C1 segment of cervical spinal cord (tissue), 14 donors: ENCODE data around the gene COPB1.
A peak's percentile ranks its signal among the peaks of the same experiment; 100 is the strongest.

ENCODE experiments used
- DNase-seq, 14 donors: peaks; one replicate each; lab custom pipeline; 2025; lab: John Stamatoyannopoulos, UW

The COPB1 gene

GRCh38 chr11:14435717-14436512 is 63.7 kb downstream of the COPB1 start:
- DNase-seq = no peak

- no peak for DNase-seq
Measured at GRCh38 chr11:14425621-14426020, 74.0 kb downstream of the COPB1 start.

- no peak for DNase-seq
Measured at GRCh38 chr11:14424096-14424495, 75.5 kb downstream of the COPB1 start.

- DNase-seq = no peak
Measured at GRCh38 chr11:14423633-14424032, 76.0 kb downstream of the COPB1 start.

GRCh38 chr11:14422814-14423182 is 76.8 kb downstream of the COPB1 start:
- DNase-seq = no peak

DNA sequence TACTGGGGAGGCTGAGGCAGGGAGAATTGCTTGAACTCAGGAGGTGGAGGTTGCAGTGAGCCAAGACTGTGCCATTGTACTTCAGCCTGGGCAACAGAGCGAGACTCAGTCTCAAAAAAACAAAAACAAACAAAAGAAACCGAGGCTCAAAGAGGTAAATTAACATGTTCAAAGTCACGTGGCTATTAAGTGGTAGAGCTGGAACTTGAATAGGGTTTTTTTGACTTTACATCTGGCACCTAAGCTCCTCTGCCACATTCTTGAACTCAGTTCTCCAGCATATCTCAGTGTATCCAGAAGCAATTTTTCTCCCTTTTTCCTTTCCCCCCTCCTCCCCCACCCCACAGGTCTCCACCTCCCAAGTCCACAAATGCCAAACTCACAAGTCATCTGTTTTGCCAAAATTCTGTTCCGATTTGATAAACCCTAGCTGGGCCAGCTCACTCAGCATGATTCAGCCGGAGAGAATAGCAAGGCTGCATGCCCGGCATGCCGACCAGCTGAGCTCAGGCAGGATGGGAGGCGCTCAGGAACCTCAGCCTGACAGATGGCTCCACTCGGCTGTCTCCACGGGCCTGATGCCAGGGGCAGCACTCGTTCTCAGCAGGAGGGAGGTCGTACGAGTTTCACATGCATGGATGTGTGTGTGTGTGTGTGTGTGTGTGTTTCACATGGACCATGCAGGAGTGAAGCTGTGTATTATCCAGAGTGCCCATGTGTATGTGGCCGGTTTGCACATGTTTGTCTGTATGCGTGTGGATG is 77.4 kb downstream of the COPB1 start:
- peak in 11 of 14 donors; percentile 3 to 92 (median 20) for DNase-seq

DNA sequence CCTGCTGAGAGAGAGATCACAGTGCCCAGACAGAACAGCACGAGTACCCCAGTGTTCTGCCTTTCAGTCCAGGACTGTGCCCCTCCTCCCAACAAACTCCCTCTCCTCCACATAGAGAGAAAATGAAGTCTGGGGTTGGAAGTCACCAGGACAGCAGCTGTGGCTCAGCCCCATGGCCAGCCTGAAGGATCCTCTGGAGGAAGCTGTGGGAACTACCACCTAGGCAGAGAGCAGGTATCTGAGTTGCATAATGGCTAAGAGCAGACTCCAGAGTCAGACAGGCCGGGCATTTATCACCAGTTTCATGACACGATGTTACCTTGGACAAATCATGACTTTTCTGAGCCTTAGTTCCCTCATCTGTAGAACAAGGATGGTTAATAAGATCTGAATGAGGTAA is 79.4 kb downstream of the COPB1 start:
- no peak for DNase-seq

DNA sequence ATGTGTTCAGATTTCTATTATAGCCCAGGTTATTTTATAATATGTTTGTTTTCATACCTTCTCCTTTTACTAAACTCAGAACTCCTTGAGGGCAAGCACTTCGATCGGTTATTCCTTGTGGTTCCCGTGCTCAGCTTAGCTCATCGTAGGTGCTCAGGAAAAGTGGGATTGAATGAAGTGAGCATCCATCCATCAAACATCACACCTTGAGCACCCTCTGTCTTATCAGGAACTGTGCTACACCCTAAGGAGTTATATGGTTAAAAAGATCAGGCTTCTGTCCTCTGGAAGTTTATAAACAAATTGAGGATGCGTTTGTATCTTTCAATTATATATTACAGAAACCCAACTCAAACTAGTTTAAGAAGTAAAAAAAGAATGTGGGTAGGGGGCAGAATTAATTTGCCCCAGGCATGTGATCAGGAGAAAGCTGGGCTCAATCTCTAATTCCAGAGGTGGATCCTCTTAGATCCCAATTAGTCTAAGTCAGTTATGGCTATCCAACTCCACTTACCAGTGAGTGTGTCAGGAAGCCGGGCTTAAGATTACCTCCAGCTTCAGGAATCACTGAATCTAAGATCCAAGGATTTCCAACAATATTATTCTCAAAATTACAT is 80.7 kb downstream of the COPB1 start:
- no peak for DNase-seq

DNA sequence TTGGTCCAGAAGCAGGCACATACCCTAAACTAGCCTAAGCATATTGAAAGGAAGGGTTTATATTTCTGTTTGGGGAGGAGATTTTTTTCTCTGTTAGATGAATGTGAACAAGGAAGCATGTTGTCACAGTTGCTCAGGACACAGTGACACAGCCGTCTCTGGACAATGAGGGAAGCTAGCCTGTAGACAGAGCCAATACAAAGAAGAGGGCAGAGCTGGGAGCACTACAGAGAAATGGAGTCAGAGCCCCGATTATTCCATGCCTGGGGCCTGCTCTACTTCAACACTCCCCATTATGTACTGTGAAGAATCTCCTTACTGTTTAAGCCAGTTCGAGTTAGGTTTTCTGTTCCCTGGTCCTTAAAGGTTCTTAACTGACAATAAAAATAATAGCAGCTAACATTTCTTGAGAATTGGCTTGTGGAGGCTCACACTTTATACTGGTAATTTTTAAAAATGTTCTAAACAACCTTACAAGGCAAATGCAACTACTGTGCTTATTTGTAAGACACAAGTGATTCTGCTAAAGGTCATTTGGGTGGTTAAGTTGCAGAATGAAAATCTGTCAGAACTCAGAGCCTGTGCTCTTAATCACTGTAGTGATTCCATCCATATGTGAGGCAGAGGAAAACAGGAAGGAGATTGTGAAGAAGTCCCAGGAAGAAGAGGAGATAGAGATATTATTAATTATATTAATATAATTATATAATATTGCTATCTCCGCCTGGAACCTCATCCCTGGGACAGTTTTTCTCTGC is 81.8 kb downstream of the COPB1 start:
- DNase-seq = peak in 2 of 14 donors; percentile 1 to 3

DNA sequence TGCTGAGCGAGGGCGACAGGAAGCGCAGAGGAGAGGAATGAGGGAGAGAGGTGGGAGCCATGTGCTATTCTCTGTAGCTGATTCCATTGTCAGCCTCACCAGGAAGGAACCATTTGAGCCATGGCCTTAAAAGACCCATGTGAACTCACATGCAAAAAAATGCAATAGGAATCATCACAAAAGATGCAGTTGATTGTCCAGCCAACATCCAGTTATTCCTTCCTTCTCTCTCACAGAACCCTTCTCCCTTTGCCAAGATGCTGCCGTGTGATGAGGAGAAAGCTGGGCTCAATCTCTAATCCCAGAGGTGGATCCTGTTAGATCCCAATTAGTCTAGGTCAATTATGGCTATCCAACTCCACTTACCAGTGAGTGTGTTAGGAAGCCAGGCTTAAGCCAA is 82.4 kb downstream of the COPB1 start:
- no peak for DNase-seq

- no peak for DNase-seq
Measured at GRCh38 chr11:14414470-14415461, 84.8 kb downstream of the COPB1 start.

DNA sequence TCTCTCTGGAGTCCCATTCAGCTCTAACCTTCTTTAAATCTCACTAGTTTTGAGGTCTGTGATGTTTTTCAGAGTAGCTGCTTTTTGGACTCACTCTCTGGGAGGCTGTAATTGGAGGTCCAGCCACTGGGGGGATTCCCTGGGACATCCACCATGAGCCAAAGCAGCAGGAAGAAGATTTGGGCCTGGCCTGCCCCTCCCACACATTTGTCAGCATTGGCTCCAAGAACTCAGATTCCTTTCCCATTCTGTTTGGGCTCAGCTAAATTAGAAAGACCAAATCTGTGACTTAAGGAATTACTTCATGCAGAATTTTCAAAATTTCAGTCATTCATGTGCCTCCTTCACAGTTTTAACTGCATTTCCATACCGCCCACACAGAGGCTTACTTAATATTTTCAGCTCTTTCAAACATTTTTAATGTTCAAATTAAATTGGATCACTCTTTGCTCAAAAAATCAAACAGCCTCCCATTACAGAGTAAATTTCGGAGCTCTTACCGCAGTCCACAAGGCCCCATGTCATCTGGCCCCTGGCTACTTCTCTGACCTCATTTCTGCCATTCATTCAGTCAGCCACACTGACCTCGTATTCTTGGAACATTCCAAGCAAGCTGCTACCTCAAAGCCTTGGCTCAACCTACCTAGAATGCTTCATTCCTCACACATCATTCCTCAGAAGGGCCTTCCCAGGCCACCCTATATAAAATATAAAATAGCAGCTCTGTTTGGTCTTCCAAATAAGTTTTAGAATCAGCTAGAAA is 86.1 kb downstream of the COPB1 start:
- DNase-seq = peak in 1 of 14 donors; percentile 59

DNA sequence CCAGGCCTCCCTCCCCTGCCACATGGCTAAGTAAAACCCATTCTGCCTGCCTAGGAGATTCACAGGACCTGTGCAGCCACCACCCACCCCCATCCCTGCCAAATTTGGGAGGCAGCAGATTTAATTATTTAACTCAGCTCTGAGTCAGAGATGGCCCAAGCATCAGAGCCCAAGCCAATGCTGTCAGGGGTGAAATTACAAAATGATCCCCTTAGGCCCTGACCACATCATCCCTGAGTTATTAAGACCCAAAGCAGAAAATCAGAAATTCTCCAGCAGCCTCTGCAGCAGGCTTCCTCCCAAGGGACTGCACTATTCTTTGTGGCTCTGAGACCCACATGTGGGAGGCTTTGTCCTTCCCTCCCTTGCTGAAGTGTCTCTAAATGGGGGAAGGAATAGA is 87.8 kb downstream of the COPB1 start:
- DNase-seq = peak in 1 of 14 donors; percentile 13

DNA sequence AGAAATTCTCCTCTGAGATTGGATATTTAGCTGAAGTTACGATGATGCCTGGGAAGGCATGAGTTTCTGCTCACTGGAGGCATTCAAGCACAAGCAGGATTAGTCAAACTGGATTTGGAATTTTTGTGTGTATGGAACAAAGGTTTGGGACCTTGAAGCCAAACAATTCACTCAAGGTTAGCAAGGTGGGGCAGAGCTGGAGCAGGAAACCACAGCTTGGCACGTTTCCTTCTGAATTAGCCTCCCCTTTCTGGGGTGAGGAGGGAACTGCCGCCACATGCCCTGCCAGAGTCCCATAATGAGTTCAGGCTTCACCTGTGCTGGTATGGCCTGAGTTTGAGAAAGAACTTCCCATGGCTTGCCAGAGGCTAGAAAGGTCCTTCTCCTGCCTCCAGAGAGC is 89.7 kb downstream of the COPB1 start:
- DNase-seq = no peak

- DNase-seq = no peak
Measured at GRCh38 chr11:14408612-14409011, 91.0 kb downstream of the COPB1 start.
